Lower leg skin (tissue), 4 donors: ENCODE measurements around the gene SRY. TPM values are rescaled to one million over a fixed set of nuclear protein-coding genes. Genes with fewer than 3 reads are reported as not detected.

ENCODE experiments used
- DNase-seq, 2 donors: peaks; one replicate each; pipeline ENCODE4 v3.0.0-alpha.2; 2019; ENCODE audit warnings: low spot score in 2 of 2
- H3K4me3 ChIP-seq: fragments of 200-600 bp; sonication (generic); 2 replicates; pipeline ENCODE4 v1.5.1; 2017; ENCODE audit warnings: mild to moderate bottlenecking, low read depth; ENCODE audit not compliant: poor library complexity, severe bottlenecking
- CTCF ChIP-seq, 3 donors: fragments of 450-650 bp; IDR thresholded peaks; one replicate each; pipeline ENCODE4 v1.5.1; 2016; ENCODE audit warnings: antibody characterized with exemption in 3 of 3, mild to moderate bottlenecking in 3 of 3, moderate library complexity in 2 of 3
- POLR2A ChIP-seq, 2 donors: fragments of 450-650 bp; IDR thresholded peaks; one replicate each; pipeline ENCODE4 v1.6.1; 2016 to 2017; ENCODE audit warnings: antibody characterized with exemption in 2 of 2, mild to moderate bottlenecking in 1 of 2, moderate library complexity in 1 of 2
- WGBS, 2 donors: methylation state at CpG; one replicate each; pipeline ENCODE4 v1.1.5; 2018; 5-methylcytosine and 5-hydroxymethylcytosine counted together
- intact Hi-C: fragments of 100-400 bp; cut with DNase I; formaldehyde crosslinking; loops from one replicate; pipeline ENCODE4 v1.15.0; 2023; ENCODE audit warnings: low total_unique reads
- total RNA-seq, 4 donors: library from RNA; depleted of rRNA; stranded (reverse); fragments of >200 nt; gene quantifications; one replicate each; pipeline ENCODE4 v1.1.0, GENCODE V29; 2016

Gene SRY
- total RNA-seq, 4 donors from 2014 or later = not detected

- no peak for TF ChIP-seq POLR2A (IDR thresholded peaks at IDR 0.05)
- TF ChIP-seq CTCF (IDR thresholded peaks at IDR 0.05) = no peak
- no peak for DNase-seq
- 21% methylated on average over 2 of the region's 2 CpGs; no CpG with 5 or more reads in 1 of the 2 donors for WGBS, 2 donors
- no peak overlapping the region for H3K4me3 ChIP-seq
- intact Hi-C loops = no loop called here
Observed at GRCh38 chrY:2800246-2800645, 12.8 kb upstream of the SRY start.

DNA sequence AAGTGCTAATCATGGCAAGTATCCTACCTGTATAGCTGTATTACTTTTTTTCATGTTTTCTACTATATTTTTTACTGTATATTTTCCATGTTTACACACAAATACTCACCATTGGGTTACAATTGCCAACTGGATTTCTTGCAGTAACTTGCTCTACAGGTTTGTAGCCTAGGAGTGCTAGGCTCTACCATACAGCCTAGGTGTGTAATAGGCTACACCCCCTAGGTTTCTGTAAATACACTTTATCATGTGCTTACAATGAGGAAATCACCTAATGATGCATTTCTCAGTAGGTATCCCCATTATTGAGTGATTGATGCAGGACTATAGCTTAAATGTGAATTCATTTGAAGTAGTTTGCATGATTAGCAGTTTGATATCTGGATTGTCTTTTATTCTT, 10.5 kb upstream of the SRY start:
- intact Hi-C loops = no loop called here
- no peak for DNase-seq
- H3K4me3 ChIP-seq = no peak overlapping the region
- TF ChIP-seq CTCF (IDR thresholded peaks at IDR 0.05) (no peak), POLR2A (IDR thresholded peaks at IDR 0.05) (no peak)

DNA sequence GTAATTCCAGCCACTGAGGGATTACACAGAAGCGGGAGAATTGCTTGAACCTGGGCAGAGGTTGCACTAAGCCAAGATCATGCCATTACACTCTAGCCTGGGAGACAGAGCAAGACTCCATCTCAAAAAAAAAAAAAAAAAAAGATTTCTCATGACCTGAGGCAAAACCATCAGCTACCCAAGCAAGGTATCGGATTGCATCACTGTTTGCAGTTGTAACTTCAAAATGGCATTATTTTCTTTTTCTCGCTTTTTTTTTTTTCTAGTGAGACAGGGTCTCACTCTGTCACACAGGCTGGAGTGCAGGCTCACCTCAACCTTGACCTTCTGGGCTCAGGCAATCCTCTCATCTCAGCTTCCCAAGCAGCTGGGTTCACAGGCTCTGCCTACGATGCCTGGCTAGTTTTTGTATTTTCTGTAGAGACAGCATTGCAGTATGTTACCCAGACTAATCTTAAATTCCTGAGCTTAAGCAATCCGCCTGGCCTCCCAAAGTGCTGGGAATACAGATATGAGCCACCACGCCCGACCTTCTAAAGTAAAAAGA, 9.6 kb upstream of the SRY start:
- WGBS, 2 donors = 68% methylated on average over 7 of the region's 7 CpGs; no CpG with 5 or more reads in 1 of the 2 donors
- H3K4me3 ChIP-seq = no peak overlapping the region
- DNase-seq = no peak
- no peak for TF ChIP-seq CTCF (IDR thresholded peaks at IDR 0.05)
- no peak for TF ChIP-seq POLR2A (IDR thresholded peaks at IDR 0.05)
- intact Hi-C loops = no loop called here

DNA sequence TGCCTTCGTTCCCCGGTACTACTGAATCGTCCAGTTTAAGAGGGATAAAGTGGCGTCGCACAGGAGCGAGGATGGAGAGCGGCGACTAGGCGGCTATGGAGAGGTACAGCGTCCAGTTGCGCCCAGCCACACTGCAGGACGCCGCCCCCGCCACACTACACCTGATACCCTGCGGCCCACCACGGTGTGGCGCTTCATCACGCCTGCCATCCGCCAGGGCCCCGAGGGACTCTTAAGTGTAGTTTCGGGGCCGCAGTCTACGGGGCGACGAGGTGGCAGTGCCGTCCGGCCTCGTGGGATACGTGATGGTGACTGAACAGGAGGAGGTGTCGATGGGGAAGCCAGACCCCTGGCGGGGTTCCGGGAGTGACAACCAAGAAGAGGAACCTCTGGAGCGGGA, 2.3 kb upstream of the SRY start:
- intact Hi-C loops = no loop called here
- no peak overlapping the region for H3K4me3 ChIP-seq
- WGBS, 2 donors = 95% methylated on average over 25 of the region's 33 CpGs; no CpG with 5 or more reads in 1 of the 2 donors
- DNase-seq = no peak
- TF ChIP-seq POLR2A (IDR thresholded peaks at IDR 0.05) (no peak), CTCF (IDR thresholded peaks at IDR 0.05) (no peak)

DNA sequence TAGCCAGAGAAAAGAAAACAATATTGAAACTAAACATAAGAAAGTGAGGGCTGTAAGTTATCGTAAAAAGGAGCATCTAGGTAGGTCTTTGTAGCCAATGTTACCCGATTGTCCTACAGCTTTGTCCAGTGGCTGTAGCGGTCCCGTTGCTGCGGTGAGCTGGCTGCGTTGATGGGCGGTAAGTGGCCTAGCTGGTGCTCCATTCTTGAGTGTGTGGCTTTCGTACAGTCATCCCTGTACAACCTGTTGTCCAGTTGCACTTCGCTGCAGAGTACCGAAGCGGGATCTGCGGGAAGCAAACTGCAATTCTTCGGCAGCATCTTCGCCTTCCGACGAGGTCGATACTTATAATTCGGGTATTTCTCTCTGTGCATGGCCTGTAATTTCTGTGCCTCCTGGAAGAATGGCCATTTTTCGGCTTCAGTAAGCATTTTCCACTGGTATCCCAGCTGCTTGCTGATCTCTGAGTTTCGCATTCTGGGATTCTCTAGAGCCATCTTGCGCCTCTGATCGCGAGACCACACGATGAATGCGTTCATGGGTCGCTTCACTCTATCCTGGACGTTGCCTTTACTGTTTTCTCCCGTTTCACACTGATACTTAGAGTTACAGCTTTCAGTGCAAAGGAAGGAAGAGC, 488 bp downstream of the SRY start:
- no peak for DNase-seq
- no peak for TF ChIP-seq POLR2A (IDR thresholded peaks at IDR 0.05)
- no peak for TF ChIP-seq CTCF (IDR thresholded peaks at IDR 0.05)
- WGBS, 2 donors = 18% methylated on average over 28 of the region's 28 CpGs; no CpG with 5 or more reads in 1 of the 2 donors
- intact Hi-C loops = no loop called here
- H3K4me3 ChIP-seq = no peak overlapping the region

Other genes with a start within 250 kb of the SRY start
- gene RPS4Y1, start 53.9 kb upstream of the SRY start, total RNA-seq = 100 to 1,000 TPM in 2 of 4 donors, under 1 TPM in 2; 0.53 to 287 (median 129) TPM
- 10 to 100 TPM in 2 of 4 donors, not detected in 2; 17.3 to 18.6 TPM for gene ZFY, start 147.7 kb upstream of the SRY start, total RNA-seq